ENCODE measurements around the gene SRD5A3. TPM values are rescaled to one million over a fixed set of nuclear protein-coding genes. Genes with fewer than 3 reads are reported as not detected.
A peak's percentile ranks its signal among the peaks of the same experiment; 100 is the strongest.
"Not testable (repeated sequence)": the region's sequence is repeated elsewhere in the genome, so short reads cannot be mapped to it uniquely, and the experiment has no call there.

The SRD5A3 gene
- total RNA-seq, 1 experiment from 2014 or later, result 13.4 TPM

GRCh38 chr4:55340266-55340665 is 5.8 kb upstream of the SRD5A3 start:
- in situ Hi-C loops (cut with HindIII; ENCODE audit: low sequenced_read_pairs), result no loop called here
- no peak for DNase-seq (ENCODE audit: low spot score)

- DNase-seq (ENCODE audit: low spot score), result no peak
- in situ Hi-C loops (cut with HindIII; ENCODE audit: low sequenced_read_pairs), result no loop called here
These were observed 2.2 kb upstream of the SRD5A3 start for GRCh38 chr4:55343887-55344286.

DNA sequence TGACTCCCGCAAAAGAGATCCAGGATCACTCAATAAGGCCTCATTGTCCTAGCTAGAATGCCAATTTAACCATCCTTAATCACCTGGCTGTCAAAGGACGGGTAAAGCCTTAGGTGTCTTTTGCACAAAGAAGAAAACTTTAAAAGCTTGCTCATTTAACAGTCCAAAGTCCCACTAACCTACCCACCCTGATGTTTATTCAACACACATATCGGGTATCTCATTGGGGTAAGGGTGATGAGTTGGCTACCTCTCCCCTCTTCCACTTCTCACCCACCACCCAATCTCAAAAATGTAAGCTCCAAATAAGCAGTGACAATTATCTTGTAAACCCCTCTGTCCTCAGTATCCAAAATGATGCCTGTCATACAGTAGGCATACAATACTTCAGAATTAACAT is 988 bp upstream of the SRD5A3 start:
- in situ Hi-C loops (cut with HindIII; ENCODE audit: low sequenced_read_pairs), result no loop called here
- DNase-seq (ENCODE audit: low spot score), result peak; percentile 5

DNA sequence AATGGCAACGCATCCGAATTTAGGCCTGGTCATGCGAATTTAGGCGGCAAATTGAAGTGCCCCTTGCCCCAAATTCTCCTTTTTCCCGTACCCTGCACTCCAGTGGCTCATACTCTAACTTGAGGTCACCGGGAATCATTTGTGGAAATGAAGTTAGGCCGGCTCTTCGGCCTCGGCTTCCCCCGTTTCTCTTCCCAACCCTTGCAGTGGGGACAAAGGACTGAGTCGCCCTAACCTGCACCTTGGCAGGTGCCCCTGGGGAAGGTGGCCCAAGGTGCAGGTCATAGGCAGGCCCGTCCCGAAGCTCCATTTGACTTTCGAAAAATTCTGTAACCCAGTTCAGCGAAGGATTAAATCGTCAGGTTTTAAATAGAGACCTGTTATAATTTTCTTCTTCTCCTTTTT is 811 bp downstream of the SRD5A3 start:
- in situ Hi-C loops (cut with HindIII; ENCODE audit: low sequenced_read_pairs), result no loop called here
- DNase-seq (ENCODE audit: low spot score), result peak; percentile 37

DNA sequence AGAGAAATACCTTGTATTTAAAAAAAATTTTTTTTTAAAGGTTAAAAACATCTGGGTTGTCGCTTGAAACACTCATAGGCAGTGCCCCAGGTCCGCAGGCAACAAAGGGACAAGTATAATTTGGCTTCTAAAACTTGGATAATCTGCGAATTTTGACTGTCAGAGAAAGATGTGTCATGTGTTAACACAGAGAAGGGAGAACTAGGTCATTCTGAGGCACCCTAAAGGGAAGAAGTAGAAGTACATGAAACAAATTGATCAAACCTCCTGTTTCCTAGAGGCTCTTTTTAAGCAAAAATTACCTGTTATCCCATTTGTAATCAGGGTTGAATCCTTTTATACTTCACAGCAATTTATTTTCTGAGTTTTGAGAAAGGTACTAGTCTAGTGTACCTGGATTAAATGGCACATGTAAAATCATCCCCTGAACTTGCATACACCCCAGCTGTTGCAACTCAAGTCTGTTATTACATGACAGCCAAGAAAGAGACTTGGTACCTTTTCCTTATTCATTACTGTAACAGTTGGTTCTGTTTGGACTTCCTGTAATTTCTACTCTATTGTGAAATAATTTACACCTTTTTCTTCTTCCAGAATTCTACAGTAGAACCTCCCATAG is 1.7 kb downstream of the SRD5A3 start:
- in situ Hi-C loops (cut with HindIII; ENCODE audit: low sequenced_read_pairs), result no loop called here
- peak; percentile 11 for DNase-seq (ENCODE audit: low spot score)

- in situ Hi-C loops (cut with HindIII; ENCODE audit: low sequenced_read_pairs), result no loop called here
These were observed 2.4 kb downstream of the SRD5A3 start for GRCh38 chr4:55348466-55348865.

DNA sequence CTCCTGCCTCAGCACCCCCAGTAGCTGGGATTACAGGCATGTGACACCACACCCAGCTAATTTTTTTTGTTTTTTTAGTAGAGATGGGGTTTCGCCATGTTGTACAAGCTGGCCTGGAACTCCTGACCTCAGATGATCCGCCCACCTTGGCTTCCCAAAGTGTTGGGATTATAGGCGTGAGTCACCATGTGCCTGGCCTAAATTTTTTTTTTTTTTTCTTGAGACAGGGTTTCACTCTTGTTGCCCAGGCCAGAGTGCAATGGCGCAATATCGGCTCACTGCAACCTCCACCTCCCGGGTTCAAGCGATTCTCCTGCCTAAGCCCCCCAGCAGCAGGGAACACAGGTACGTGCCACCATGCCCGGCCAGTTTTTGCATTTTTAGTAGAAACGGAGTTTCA is 4.8 kb downstream of the SRD5A3 start:
- in situ Hi-C loops (cut with HindIII; ENCODE audit: low sequenced_read_pairs), result not testable (repeated sequence)

More at GRCh38 chr4:55348466-55348865, 2.4 kb downstream of the SRD5A3 start:
- no peak for DNase-seq (ENCODE audit: low spot score)

GRCh38 chr4:55351824-55352223 is 5.8 kb downstream of the SRD5A3 start:
- no peak for DNase-seq (ENCODE audit: low spot score)
- in situ Hi-C loops (cut with HindIII; ENCODE audit: low sequenced_read_pairs), result no loop called here

More for the DNA sequence above, 4.8 kb downstream of the SRD5A3 start:
- not testable (repeated sequence) for DNase-seq (ENCODE audit: low spot score)

- in situ Hi-C loops (cut with HindIII; ENCODE audit: low sequenced_read_pairs), result no loop called here
- no peak for DNase-seq (ENCODE audit: low spot score)
These were observed 6.7 kb downstream of the SRD5A3 start for GRCh38 chr4:55352726-55353125.

DNA sequence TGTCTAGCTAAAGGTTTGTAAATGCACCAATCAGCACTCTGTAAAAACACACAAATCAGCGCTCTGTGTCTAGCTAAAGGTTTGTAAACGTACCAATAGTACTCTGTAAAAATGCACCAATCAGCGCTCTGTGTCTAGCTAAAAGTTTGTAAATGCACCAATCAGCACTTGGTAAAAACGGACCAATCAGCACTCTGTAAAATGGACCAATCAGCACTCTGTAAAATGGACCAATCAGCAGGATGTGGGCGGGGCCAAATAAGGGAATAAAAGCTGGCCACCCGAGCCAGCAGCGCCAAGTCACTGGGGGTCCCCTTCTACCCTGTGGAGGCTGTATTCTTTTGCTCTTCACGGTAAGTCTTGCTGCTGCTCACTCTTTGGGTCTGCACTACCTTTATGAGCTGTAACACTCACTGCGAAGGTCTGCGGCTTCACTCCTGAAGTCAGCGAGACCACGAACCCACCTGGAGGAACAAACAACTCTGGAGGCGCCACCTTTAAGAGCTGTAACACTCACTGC is 7.2 kb downstream of the SRD5A3 start:
- in situ Hi-C loops (cut with HindIII; ENCODE audit: low sequenced_read_pairs); DNase-seq (ENCODE audit: low spot score): not testable (repeated sequence)

- no peak for DNase-seq (ENCODE audit: low spot score)
- in situ Hi-C loops (cut with HindIII; ENCODE audit: low sequenced_read_pairs), result no loop called here
These were observed 8.6 kb downstream of the SRD5A3 start for GRCh38 chr4:55354648-55355047.

GRCh38 chr4:55355555-55355954 is 9.5 kb downstream of the SRD5A3 start:
- in situ Hi-C loops (cut with HindIII; ENCODE audit: low sequenced_read_pairs), result no loop called here
- no peak for DNase-seq (ENCODE audit: low spot score)

GRCh38 chr4:55356991-55357461 is 11.0 kb downstream of the SRD5A3 start:
- DNase-seq (ENCODE audit: low spot score), result no peak
- in situ Hi-C loops (cut with HindIII; ENCODE audit: low sequenced_read_pairs), result no loop called here

DNA sequence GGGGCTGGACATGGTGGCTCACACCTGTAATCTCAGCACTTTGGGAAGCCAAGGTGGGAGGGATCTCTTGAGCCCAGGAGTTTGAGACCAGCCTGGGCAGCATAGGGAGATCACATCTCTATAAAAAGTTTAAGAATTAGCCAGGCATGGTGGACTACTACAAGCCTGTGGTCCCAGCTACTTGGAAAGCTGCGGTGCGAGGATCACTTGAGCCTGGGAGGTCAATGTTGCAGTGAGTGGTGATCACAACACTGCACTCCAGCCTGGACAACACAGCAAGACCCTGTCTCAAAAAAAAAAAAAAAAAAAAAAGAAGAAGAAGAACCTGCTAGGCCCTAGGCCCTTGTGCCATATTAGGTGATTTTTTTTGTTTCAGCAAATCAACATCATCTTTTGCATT is 12.2 kb downstream of the SRD5A3 start:
- in situ Hi-C loops (cut with HindIII; ENCODE audit: low sequenced_read_pairs), result no loop called here
- DNase-seq (ENCODE audit: low spot score), result no peak

- DNase-seq (ENCODE audit: low spot score), result no peak
- in situ Hi-C loops (cut with HindIII; ENCODE audit: low sequenced_read_pairs), result no loop called here
These were observed 12.6 kb downstream of the SRD5A3 start for GRCh38 chr4:55358668-55359067.

- in situ Hi-C loops (cut with HindIII; ENCODE audit: low sequenced_read_pairs), result no loop called here
- no peak for DNase-seq (ENCODE audit: low spot score)
These were observed 13.4 kb downstream of the SRD5A3 start for GRCh38 chr4:55359397-55359916.

DNA sequence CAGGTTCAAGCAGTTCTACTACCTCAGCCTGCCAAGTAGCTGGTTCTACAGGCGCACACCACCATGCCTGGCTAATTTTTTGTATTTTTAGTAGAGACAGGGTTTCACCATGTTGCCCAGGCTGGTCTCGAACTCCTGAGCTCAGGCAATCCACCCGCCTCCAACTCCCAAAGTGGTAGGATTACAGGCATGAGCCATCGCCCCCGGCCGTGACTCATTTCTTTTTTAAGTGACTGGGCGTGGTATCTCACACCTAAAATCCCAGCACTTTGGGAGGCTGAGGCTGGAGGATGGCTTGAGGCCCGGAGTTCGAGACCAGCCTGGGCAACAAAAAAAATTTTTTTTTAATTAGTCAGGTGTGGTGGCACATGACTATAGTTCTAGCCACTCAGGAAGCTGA is 16.9 kb downstream of the SRD5A3 start:
- in situ Hi-C loops (cut with HindIII; ENCODE audit: low sequenced_read_pairs); DNase-seq (ENCODE audit: low spot score): not testable (repeated sequence)

DNA sequence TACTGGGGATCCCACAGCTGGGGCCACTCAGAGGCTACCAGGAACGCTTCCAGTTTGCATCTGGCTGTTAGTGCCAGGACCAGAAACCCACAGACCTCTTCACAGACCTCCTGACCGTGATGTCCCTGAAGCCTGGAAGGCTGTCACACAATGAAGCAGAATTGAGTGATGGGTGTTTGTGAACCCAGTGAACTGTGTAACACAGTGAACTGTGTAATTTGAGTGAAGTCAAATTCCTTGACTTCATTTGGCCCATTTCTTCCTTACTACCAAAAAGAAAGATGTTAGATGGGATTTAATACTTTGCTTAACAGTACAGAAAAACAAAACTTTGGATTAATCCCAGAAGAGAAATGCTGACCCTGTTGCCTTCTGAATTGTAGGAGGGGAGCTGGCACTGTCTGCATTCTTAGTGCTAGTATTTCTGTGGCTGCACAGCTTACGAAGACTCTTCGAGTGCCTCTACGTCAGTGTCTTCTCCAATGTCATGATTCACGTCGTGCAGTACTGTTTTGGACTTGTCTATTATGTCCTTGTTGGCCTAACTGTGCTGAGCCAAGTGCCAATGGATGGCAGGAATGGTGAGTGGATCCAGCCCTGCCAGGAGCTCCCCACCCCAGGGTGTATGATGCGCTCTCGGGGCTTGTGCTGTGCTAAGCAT is 17.8 kb downstream of the SRD5A3 start:
- DNase-seq (ENCODE audit: low spot score), result no peak
- in situ Hi-C loops (cut with HindIII; ENCODE audit: low sequenced_read_pairs), result no loop called here

DNA sequence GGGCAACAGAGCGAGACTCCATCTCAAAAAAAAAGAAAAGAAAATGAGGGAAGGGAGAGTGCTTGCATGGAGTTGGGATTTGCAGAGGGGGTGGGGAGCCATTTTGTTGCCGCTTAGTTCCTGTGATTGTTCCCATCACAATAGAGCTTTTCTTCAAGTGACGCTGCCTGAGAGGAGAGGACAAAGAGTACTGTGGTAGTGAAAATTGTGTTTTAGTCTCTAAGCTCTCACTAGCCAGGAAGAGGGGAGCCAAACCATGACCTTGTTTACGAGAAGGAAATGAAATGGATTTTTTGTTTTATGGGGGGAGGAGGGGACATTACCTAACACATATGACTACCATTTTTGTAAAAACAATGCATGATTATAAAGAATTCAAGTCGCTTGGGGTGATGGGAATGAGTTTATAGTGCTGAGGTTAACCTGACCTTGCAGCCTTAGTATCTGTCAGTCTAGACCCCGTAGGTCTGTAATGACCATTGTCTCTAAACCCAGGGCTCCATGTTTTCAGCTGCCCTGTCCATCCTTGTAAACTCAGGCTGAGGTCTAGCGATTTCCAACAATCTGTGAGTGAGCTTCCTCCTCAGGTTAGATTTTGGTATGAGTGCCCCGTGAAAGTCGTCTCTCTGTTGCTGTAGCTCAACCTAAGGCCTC is 18.8 kb downstream of the SRD5A3 start:
- no peak for DNase-seq (ENCODE audit: low spot score)
- in situ Hi-C loops (cut with HindIII; ENCODE audit: low sequenced_read_pairs), result no loop called here

DNA sequence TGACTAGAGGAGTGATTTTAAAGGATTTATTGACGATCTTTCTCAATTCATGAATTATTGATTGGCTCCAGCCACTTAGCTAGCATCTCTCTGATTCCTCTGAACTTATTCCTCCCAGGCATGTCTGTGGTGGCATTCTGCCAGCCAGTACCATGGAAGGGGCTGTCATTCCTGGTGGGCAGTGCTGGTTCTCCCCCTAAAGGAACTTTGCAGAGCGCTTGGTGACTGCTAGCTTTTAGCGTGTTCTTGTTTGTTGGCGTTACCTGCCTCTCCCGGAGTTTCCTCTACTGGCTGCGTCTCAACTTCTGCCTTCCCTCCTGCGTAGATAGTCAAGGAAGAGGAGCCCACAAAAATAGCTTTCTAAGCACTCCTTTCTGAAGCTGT is 19.3 kb downstream of the SRD5A3 start:
- DNase-seq (ENCODE audit: low spot score), result no peak
- in situ Hi-C loops (cut with HindIII; ENCODE audit: low sequenced_read_pairs), result no loop called here
